GM21381 (cell line): ENCODE data around the gene SMIM41.

ENCODE experiments used
- ATAC-seq: cut with Tn5 transposase; IDR thresholded peaks from one replicate; pipeline ENCODE4 v1.9.1; 2021; ENCODE audit warnings: mild to moderate bottlenecking, moderate library complexity; ENCODE audit not compliant: unreplicated experiment

The SMIM41 gene

DNA sequence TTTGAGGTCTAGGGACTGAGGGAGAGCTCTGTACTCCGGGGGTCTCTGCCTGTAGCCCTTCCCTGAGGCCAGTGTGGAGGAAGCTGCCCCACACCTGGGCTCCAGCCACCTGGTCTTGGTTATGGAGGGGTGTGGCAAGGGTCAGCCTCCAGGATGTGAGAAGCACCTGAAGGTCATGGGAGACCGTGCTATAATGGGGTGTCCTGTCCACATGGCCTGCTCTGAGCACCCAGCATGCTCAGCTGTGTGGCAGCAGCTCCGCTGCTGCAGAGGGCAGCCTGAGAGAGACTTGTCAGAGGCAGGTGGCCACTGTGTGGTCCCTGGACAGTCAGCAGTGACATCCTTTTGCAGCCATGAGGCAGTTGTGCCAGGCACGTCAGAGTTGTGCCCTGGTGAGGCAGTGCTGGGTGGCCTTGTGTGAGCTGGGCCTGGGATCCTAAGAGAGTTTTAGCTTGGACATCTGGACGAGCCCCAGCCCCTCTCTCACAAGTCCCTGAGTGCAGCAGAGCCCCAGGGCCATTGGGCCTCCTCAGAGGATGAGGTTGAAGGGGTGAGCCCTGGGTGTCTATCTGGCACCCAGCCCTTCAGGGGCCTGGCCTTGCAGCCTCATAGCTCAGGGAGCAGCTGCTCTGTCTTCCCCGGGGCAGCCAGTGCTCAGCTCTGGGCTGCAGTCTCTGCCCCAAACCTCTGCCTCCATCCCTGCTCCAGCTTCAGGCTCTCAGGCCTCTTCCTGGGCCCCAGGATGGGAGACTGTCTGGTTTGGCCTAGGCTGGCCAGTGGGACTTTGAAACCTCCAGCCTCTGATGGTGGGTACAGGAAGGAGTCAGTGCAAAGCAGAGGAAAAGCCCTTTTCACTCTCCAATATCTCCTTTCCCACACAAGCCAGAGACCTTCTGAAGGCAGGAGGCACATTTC lies 17.1 kb upstream of the SMIM41 start:
- no peak for ATAC-seq

DNA sequence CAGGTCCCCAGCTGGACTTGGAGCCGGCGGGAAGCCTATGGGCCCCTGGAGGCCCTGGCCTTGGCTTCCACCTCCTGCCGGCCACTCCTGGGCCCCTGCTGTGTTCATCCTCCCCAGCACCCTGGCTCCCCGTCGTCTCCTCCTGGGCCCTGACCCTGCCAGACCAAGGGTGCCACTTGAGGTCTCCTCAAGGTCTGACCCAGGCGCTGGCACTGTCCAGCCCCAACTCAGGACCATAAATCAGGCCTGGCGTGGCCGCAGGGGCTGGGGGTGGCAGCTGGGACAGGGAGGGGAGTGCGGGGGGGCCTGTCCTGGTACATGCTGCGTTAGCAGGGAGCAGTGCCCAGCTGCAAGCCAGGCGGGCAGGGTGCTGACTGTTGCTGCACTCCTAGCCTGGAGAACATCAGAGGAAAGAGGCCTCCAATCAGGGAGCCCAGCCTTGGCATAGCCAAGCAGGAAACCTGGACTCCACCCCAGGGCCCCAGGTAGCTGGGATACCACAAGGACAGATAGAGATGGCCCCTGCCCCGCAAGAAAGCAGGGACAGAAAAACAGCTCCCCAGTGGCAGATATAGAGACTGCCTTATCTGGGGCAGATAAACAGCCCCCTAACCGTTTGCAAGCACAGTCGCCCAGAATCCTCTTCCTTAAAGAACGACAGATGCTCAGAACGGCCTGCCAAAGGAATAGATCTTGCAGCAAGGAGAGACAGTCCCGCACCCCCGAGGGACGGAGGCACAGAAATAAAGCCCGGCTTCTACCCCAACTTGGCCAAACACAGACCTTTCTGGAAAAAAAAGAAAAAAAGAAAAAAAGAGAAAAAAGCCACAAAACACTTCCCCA lies 16.2 kb upstream of the SMIM41 start:
- no peak for ATAC-seq

DNA sequence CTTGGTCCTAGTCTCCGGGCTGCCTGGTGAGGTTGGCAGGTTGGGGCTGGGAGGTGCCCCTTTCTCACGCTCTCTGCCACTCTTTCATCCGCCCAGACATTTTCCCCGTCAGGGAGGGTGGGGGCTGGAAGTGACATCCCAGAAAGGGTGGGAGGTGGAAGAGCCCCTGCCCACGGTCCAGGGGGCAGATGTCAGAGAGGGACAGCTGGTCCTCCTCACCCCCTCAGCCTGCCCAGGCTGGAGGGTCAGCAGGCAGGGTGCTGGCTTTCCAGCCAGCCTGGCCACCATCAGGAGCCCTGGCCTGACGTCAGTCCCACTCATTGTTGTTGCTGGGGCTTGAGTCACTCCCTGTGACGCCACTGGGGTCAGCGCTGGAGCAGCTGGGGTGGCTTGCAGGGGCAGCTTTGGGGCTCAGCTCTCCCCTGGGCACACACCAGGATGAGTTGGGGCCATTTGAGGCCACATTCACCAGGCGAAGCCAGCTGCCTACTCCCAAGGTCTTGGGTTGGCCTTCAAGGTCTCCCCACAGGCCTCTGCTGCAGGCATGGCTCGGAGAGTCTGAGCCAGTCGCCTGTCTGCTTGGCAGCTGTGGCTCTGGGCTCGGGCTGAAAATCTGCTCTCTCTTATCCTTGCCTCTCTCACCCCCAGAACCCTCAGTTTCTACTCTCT lies 15.4 kb upstream of the SMIM41 start:
- no peak for ATAC-seq

- ATAC-seq, result no peak
Measured at GRCh38 chr12:52066346-52067080, 13.0 kb upstream of the SMIM41 start.

DNA sequence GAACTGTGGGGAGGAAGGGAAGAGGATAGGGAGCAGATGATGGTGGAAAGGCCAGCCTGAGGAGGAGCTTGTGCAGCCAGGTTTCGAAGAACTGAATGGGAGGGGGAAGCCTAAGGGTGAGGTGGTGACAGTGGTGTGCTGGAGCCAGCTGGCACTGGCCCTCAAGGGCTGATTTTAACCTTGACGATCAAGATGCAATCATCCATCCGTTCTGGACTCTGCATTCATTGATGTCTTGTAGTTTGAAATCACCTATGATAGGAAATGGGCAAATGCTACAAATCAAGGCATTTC lies 12.5 kb upstream of the SMIM41 start:
- ATAC-seq, result no peak

DNA sequence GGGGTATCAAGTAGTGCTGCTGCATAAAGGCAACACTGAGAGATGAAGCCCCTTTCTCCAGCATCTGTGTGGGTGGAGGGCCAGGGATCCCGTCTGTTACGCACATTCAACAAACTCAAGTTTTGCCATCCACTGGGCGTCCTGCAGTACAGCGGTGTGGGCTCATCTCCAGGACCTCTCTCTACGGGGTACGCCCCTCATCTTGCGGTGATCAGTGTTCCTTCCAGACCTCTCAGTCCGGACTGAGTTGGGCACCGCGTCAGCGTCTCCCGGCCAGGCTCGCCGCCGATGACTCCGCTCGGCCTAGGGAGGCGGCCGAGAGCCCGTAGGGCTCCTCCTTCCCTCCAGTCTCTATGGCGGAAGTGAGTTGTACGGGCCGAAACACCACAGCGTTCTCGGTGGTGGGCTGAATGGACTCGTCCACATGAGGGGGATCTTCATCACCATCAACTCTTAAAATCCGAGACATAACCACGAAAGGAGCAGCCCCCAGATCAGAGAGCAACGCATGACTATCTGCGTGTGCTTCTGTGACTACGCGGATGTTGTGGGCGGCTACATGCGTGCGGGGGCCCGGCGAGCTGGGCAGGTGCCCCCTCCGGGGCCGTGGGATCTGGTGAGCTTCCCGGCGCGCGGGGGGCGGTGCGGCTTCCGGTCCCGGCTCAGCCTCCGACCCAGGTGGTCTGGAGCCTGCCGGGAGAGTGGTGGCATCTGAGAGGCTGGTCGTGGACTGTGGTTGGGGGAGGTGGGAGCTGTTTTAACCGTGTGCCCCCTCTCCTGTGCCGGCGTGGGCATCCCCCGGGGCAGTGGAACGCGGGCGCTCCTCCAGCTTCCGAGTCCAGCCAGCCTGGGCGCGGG lies 9.9 kb upstream of the SMIM41 start, which contains the start of gene ATG101:
Gene ATG101 (plus strand): TSS at position 652 of the 858 bp plus-strand sequence. CDS start 3,673 bp downstream, outside the sequence.
- peak; percentile 91 for ATAC-seq

GRCh38 chr12:52070185-52070925 lies 9.1 kb upstream of the SMIM41 start:
- peak; percentile 23 for ATAC-seq

DNA sequence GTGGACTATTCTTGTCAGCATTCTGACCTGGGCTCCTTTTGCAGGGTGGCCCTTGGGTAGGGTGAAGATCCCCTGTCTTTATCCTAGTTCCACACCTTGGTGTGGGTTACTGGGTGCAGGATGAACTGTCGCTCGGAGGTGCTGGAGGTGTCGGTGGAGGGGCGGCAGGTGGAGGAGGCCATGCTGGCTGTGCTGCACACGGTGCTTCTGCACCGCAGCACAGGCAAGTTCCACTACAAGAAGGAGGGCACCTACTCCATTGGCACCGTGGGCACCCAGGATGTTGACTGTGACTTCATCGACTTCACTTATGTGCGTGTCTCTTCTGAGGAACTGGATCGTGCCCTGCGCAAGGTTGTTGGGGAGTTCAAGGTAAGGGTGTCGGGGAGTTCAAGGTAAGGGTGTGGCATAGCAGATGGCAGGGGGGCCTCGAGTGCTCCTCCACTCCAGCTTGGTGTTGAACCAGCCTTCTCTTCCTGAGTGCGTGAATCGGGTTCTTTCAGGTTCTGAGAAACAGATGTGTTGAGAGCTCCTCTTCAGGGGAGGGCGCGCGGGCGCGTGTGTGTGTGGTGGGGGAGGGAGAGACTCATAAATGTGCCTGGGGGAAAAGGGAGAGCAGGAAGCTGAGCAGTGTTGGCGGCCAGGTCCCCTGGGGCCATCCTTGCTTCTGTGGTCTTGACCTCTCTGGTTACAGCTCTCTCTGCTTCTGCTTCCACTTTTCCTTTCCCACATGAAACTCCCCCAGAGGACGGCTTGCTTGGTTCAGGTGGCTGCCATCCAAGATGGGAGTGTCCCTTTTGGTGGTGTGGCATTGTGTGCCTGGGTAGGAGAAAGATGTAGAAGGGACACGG lies 5.7 kb upstream of the SMIM41 start:
- no peak for ATAC-seq

DNA sequence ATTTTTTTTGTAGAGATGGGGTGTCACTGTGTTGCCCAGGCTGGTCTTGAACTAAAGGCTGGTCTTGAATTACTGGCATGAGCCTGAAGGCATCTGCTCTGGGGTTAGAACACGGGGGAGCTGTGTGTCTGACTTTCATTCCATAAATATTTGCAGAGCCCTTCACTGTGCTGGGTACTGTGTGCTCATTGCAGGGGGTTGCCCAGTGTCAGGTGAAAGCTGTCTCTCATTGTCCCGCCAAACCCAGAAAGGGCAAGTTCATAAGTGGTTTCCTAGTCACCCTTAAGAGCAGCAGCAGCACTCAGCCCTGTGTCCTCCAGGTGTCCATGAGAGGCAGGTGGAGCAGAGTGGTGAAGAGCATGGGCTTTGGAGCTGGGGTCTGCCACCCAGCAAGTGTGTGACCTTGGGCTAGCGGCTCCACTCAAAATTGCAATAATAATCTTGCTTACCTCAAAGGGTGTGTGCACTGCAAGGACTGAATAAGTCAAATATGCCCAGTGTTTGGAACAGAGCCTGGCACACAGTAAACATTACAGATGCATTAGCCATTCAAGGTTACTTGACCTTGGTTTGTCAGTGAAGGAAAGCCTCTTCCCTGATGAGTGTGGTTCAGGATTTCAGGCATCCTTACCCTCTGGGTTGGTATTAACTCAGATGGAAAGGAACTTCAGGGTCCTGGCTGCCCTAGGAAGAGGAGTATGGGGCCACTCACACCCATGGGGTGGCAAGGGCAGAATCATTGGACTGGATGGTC lies 4.4 kb upstream of the SMIM41 start:
- ATAC-seq, result no peak

DNA sequence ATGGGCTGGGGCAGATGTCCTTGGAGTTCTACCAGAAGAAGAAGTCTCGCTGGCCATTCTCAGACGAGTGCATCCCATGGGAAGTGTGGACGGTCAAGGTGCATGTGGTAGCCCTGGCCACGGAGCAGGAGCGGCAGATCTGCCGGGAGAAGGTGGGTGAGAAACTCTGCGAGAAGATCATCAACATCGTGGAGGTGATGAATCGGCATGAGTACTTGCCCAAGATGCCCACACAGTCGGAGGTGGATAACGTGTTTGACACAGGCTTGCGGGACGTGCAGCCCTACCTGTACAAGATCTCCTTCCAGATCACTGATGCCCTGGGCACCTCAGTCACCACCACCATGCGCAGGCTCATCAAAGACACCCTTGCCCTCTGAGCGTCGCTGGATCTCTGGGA lies 2.7 kb upstream of the SMIM41 start:
- no peak for ATAC-seq

GRCh38 chr12:52078276-52078675 lies 1.2 kb upstream of the SMIM41 start:
- no peak for ATAC-seq

GRCh38 chr12:52080403-52081251 lies 1.1 kb downstream of the SMIM41 start:
- ATAC-seq, result no peak

DNA sequence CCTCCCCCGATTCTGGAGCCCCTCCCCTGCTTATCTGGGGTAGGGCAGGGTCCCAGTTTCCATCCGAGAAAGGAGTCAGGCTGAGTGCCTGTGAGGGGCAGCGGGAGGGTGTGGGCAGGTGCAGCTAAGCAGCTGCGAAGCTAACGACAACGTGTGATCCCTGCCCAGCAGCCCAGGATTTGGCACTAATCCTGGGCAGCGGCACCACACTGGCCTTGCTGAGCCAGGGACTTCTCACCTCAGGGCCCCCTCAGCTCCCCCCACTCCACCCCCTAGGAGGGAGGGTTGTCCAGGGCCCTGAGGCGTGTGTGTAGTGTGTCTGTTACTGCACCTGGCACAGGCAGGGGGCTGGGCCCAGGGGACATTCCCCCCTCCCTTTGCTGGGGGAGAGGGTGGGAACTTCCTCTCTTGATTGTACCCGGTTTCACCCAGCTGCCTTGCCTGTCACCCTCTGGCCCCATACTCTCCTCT lies 1.8 kb downstream of the SMIM41 start:
- no peak for ATAC-seq

GRCh38 chr12:52082026-52082668 lies 2.6 kb downstream of the SMIM41 start:
- ATAC-seq, result no peak

- ATAC-seq, result no peak
Measured at GRCh38 chr12:52082669-52082987, 3.1 kb downstream of the SMIM41 start.

DNA sequence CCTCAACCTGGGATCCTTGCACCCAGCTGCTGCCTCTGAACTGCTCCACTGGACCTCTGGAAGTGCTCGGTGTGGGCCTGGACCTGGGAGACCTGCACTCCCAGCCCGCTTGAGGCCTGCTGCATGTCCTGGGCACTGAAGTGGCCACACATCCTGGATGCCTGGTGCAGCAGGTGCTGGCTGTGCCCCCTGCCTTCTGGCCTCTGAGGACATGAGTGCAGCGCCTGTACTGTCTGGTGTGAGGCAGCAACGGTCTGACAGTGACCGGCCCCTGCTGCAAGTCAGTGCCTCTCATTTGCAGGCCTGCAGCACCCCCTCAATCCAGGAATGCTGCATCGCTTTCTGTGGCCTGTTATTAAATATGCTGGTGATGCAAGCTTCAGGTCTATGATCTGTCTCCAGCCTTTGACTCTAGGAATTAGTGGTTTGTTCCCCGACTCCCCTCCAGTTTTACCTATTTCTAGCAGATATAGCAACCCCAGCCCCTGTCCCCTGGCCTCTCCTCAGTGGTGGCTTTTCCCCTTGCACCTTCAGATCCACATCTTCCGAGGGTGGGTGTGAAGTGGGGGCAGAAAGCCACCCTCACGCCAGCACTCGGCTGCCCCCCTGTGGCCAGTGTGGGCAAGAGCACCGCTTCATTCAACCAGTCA lies 3.6 kb downstream of the SMIM41 start:
- no peak for ATAC-seq
